ENCODE results near the gene GFAP. TPM values are rescaled to one million over a fixed set of nuclear protein-coding genes. Genes with fewer than 3 reads are reported as not detected.

The GFAP gene
- polyA plus RNA-seq, 1 of the 3 experiments (the other 2 are of a cell fraction) = 0.48 TPM

DNA sequence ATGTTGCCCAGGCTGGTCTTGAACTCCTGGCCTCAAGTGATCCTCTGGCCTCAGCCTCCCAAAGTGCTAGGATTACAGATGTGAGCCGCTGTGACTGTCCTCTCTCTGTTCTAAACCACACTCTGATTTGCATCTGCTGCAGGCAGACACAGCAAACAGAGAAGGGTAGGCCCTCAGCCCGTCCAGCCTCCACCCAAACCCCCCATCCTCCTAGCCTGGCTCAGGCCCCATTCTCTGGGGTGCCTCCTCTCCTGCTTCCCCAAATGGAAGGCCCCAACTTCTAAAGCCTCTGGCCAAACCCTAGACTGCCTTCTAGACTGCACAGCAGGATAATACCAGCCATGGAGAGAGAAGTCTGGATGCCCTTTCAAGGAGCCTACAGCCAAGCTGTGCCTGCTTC lies 4.1 kb upstream of the GFAP start (continued):
- no peak for TF ChIP-seq SMC3 (IDR thresholded peaks at IDR 0.05; ENCODE audit: low read depth, low read length)
- no peak for TF ChIP-seq YY1 (IDR thresholded peaks at IDR 0.05; ENCODE audit: low read depth)
- no peak for TF ChIP-seq TEAD4 (IDR thresholded peaks at IDR 0.05; ENCODE audit: borderline replicate concordance, insufficient read depth)
- TF ChIP-seq, protein P1, sequence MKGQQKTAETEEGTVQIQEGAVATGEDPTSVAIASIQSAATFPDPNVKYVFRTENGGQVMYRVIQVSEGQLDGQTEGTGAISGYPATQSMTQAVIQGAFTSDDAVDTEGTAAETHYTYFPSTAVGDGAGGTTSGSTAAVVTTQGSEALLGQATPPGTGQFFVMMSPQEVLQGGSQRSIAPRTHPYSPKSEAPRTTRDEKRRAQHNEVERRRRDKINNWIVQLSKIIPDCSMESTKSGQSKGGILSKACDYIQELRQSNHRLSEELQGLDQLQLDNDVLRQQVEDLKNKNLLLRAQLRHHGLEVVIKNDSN (IDR thresholded peaks at IDR 0.05; ENCODE audit: borderline replicate concordance, low read depth) = no peak
- no peak for TF ChIP-seq RXRA (IDR thresholded peaks at IDR 0.05; ENCODE audit: borderline replicate concordance, low read depth)
- TF ChIP-seq NRF1 (IDR thresholded peaks at IDR 0.05; ENCODE audit: low read depth, low read length) = no peak

DNA sequence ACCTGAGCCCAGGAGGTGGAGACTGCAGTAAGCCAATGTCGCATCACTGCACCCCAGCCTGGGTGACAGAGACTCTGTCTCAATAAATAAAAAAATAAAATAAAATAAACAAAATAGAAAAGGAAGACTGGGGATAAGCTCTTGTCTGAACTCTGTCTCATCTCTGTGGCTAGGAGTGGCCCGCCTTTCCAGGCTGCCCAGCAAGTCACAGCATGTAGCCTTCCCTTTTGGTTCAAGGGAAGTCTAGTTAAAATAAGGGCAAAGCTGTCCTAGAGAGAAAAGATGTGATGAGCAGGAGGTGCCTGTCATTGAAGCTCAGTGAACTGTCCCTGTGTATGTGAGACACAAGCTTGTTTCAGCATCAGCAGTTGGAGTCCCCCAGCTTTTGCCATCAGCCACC lies 2.7 kb upstream of the GFAP start:
- no peak overlapping the region; the same call in 1 of the 2 replicates for H3K4me2 ChIP-seq
- no peaks in the 10 kb centered on the region for H3K9me3 ChIP-seq
- POLR2A ChIA-PET = interaction anchor here (1.3 kb wide), 1 partner anchor 103 kb away, joined by 4 read pairs; no protein-coding TSS in a partner anchor
- TF ChIP-seq, protein P2, sequence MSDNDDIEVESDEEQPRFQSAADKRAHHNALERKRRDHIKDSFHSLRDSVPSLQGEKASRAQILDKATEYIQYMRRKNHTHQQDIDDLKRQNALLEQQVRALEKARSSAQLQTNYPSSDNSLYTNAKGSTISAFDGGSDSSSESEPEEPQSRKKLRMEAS (IDR thresholded peaks at IDR 0.05; ENCODE audit: low read depth) = no peak
- TF ChIP-seq MEF2A (IDR thresholded peaks at IDR 0.05; ENCODE audit: borderline replicate concordance, low read depth) (no peak), RXRA (IDR thresholded peaks at IDR 0.05; ENCODE audit: borderline replicate concordance, low read depth) (no peak), SIN3A (IDR thresholded peaks at IDR 0.05; ENCODE audit: borderline replicate concordance, low read depth, low read length) (no peak), FOSL2 (IDR thresholded peaks at IDR 0.05; ENCODE audit: borderline replicate concordance, low read depth) (no peak), GATA2 (CRISPR knock-in tag; IDR thresholded peaks at IDR 0.05) (no peak), EP300 (IDR thresholded peaks at IDR 0.05; ENCODE audit: borderline replicate concordance in 1 of 2, low read depth in 1 of 2, low read length in 1 of 2) (no peak), SMC3 (IDR thresholded peaks at IDR 0.05; ENCODE audit: low read depth, low read length) (no peak), FOXM1 (IDR thresholded peaks at IDR 0.05; ENCODE audit: low read depth) (no peak), NRF1 (IDR thresholded peaks at IDR 0.05; ENCODE audit: low read depth, low read length) (no peak), TCF12 (IDR thresholded peaks at IDR 0.05) (no peak), JUND (IDR thresholded peaks at IDR 0.05) (no peak), NFIC (IDR thresholded peaks at IDR 0.05; ENCODE audit: borderline replicate concordance) (no peak)
- TF ChIP-seq, protein P3, sequence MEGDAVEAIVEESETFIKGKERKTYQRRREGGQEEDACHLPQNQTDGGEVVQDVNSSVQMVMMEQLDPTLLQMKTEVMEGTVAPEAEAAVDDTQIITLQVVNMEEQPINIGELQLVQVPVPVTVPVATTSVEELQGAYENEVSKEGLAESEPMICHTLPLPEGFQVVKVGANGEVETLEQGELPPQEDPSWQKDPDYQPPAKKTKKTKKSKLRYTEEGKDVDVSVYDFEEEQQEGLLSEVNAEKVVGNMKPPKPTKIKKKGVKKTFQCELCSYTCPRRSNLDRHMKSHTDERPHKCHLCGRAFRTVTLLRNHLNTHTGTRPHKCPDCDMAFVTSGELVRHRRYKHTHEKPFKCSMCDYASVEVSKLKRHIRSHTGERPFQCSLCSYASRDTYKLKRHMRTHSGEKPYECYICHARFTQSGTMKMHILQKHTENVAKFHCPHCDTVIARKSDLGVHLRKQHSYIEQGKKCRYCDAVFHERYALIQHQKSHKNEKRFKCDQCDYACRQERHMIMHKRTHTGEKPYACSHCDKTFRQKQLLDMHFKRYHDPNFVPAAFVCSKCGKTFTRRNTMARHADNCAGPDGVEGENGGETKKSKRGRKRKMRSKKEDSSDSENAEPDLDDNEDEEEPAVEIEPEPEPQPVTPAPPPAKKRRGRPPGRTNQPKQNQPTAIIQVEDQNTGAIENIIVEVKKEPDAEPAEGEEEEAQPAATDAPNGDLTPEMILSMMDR (IDR thresholded peaks at IDR 0.05) = no peak
- TF ChIP-seq, protein P4, sequence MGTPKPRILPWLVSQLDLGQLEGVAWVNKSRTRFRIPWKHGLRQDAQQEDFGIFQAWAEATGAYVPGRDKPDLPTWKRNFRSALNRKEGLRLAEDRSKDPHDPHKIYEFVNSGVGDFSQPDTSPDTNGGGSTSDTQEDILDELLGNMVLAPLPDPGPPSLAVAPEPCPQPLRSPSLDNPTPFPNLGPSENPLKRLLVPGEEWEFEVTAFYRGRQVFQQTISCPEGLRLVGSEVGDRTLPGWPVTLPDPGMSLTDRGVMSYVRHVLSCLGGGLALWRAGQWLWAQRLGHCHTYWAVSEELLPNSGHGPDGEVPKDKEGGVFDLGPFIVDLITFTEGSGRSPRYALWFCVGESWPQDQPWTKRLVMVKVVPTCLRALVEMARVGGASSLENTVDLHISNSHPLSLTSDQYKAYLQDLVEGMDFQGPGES (IDR thresholded peaks at IDR 0.05; ENCODE audit: low read depth, low read length) = no peak
- TF ChIP-seq, protein P5, sequence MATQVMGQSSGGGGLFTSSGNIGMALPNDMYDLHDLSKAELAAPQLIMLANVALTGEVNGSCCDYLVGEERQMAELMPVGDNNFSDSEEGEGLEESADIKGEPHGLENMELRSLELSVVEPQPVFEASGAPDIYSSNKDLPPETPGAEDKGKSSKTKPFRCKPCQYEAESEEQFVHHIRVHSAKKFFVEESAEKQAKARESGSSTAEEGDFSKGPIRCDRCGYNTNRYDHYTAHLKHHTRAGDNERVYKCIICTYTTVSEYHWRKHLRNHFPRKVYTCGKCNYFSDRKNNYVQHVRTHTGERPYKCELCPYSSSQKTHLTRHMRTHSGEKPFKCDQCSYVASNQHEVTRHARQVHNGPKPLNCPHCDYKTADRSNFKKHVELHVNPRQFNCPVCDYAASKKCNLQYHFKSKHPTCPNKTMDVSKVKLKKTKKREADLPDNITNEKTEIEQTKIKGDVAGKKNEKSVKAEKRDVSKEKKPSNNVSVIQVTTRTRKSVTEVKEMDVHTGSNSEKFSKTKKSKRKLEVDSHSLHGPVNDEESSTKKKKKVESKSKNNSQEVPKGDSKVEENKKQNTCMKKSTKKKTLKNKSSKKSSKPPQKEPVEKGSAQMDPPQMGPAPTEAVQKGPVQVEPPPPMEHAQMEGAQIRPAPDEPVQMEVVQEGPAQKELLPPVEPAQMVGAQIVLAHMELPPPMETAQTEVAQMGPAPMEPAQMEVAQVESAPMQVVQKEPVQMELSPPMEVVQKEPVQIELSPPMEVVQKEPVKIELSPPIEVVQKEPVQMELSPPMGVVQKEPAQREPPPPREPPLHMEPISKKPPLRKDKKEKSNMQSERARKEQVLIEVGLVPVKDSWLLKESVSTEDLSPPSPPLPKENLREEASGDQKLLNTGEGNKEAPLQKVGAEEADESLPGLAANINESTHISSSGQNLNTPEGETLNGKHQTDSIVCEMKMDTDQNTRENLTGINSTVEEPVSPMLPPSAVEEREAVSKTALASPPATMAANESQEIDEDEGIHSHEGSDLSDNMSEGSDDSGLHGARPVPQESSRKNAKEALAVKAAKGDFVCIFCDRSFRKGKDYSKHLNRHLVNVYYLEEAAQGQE (IDR thresholded peaks at IDR 0.05; ENCODE audit: low read depth, low read length) = no peak
- TF ChIP-seq, protein P6, sequence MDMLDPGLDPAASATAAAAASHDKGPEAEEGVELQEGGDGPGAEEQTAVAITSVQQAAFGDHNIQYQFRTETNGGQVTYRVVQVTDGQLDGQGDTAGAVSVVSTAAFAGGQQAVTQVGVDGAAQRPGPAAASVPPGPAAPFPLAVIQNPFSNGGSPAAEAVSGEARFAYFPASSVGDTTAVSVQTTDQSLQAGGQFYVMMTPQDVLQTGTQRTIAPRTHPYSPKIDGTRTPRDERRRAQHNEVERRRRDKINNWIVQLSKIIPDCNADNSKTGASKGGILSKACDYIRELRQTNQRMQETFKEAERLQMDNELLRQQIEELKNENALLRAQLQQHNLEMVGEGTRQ (IDR thresholded peaks at IDR 0.05; ENCODE audit: borderline replicate concordance, low read depth, low read length) = no peak
- TF ChIP-seq, protein P1 (IDR thresholded peaks at IDR 0.05; ENCODE audit: borderline replicate concordance, low read depth) = no peak
- no peaks in the 10 kb centered on the region for H3K27me3 ChIP-seq (ENCODE audit: insufficient read depth)
- H3K27ac ChIP-seq (ENCODE audit: low read depth in 2 of 2, low read length in 1 of 2) = peak overlapping the region in 1 of 2 experiments; percentile 78; a peak in 1 of 4 replicates
- H4K20me1 ChIP-seq (ENCODE audit: insufficient read depth) = no peaks in the 10 kb centered on the region
- H2AFZ ChIP-seq (ENCODE audit: low read depth) = no peak overlapping the region
- H3K9ac ChIP-seq = no peak overlapping the region
- DNase-seq = no peak
- CTCF ChIA-PET = interaction anchor here (0.7 to 17.2 kb wide), 13 partner anchors 8 to 217 kb away, joined by 3 to 433 read pairs (median 5); partner anchors contain the start of genes ACBD4, C1QL1 and PLCD3
- peaks cover 18 to 29% of the 10 kb centered on the region in 2 experiments; a peak in 3 of 4 replicates for H3K4me1 ChIP-seq (ENCODE audit: control insufficient read depth in 1 of 2, insufficient read depth in 2 of 2, low read depth in 1 of 2, low read length in 1 of 2)
- peaks cover 12% of the 10 kb centered on the region for H3F3A ChIP-seq (replicated peaks; ENCODE audit: insufficient read depth)
- no peaks in the 10 kb centered on the region for H3K9me2 ChIP-seq
- no peaks in the 10 kb centered on the region for H3K36me3 ChIP-seq (replicated peaks in 1 of 2; ENCODE audit: control insufficient read depth in 1 of 2, insufficient read depth in 2 of 2, low read length in 1 of 2)
- H3K79me2 ChIP-seq (ENCODE audit: insufficient read depth) = no peaks in the 10 kb centered on the region
- WGBS (ENCODE audit: low lambda C conversion rate) = 94% methylated on average over 2 of the region's 2 CpGs
- no peak overlapping the region for H3K4me3 ChIP-seq (ENCODE audit: low read depth in 2 of 2, low read length in 1 of 2)

Measured in SK-N-SH (cell line).